Liver (tissue), 3 donors: ENCODE results near the gene LYPD5.

Source experiments
- CTCF ChIP-seq: fragments of 150-350 bp; IDR thresholded peaks from 2 replicates; pipeline ENCODE4 v1.5.1; 2017; ENCODE audit warnings: improper control_type of control experiment, low read depth, low read length; ENCODE audit not compliant: missing input control
- EGR1 ChIP-seq, 2 donors: IDR thresholded peaks; 2 replicates each; pipeline ENCODE4 v1.6.1; 2016 to 2018; ENCODE audit warnings: antibody characterized with exemption in 2 of 2, low read depth in 2 of 2
- FOXA1 ChIP-seq: IDR thresholded peaks from 2 replicates; pipeline ENCODE4 v1.6.1; 2016; ENCODE audit warnings: antibody characterized with exemption
- GABPA ChIP-seq, 2 donors: IDR thresholded peaks in 1 of 2; conservative IDR thresholded peaks in 1 of 2; 2 replicates each; pipeline ENCODE4 v1.6.1; 2016; ENCODE audit warnings: antibody characterized with exemption in 2 of 2, mild to moderate bottlenecking in 1 of 2, moderate library complexity in 1 of 2
- JUND ChIP-seq, 2 donors: IDR thresholded peaks; 2 replicates each; pipeline ENCODE4 v1.6.1; 2016; ENCODE audit warnings: antibody characterized with exemption in 2 of 2
- REST ChIP-seq: IDR thresholded peaks from 2 replicates; pipeline ENCODE4 v1.6.1; 2016; ENCODE audit warnings: antibody characterized with exemption, mild to moderate bottlenecking
- SP1 ChIP-seq: IDR thresholded peaks from 2 replicates; pipeline ENCODE4 v1.6.1; 2018; ENCODE audit warnings: antibody characterized with exemption, mild to moderate bottlenecking
- YY1 ChIP-seq: IDR thresholded peaks from 2 replicates; pipeline ENCODE4 v1.6.1; 2016; ENCODE audit warnings: antibody characterized with exemption, mild to moderate bottlenecking
- TF ChIP-seq, protein P1 (sequence below): IDR thresholded peaks from 2 replicates; pipeline ENCODE4 v1.6.1; 2016; ENCODE audit warnings: antibody characterized with exemption
- donor health status: healthy.
- donor health status: healthy.

- TF ChIP-seq CTCF (no peak), JUND (IDR thresholded peaks at IDR 0.05) (no peak), YY1 (no peak), REST (no peak), FOXA1 (no peak), SP1 (no peak), EGR1 (IDR thresholded peaks at IDR 0.05; ENCODE audit: low read depth in 2 of 2) (no peak), GABPA (IDR thresholded peaks at IDR 0.05 in 1 of 2, conservative IDR thresholded peaks at IDR 0.05 in 1 of 2) (no peak)
- TF ChIP-seq, protein P1, sequence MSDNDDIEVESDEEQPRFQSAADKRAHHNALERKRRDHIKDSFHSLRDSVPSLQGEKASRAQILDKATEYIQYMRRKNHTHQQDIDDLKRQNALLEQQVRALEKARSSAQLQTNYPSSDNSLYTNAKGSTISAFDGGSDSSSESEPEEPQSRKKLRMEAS = no peak
These were observed 38.7 kb downstream of the LYPD5 start for GRCh38 chr19:43763473-43763939.
